ENCODE results near the gene ADAMTSL2.

ADAMTSL2 gene

DNA sequence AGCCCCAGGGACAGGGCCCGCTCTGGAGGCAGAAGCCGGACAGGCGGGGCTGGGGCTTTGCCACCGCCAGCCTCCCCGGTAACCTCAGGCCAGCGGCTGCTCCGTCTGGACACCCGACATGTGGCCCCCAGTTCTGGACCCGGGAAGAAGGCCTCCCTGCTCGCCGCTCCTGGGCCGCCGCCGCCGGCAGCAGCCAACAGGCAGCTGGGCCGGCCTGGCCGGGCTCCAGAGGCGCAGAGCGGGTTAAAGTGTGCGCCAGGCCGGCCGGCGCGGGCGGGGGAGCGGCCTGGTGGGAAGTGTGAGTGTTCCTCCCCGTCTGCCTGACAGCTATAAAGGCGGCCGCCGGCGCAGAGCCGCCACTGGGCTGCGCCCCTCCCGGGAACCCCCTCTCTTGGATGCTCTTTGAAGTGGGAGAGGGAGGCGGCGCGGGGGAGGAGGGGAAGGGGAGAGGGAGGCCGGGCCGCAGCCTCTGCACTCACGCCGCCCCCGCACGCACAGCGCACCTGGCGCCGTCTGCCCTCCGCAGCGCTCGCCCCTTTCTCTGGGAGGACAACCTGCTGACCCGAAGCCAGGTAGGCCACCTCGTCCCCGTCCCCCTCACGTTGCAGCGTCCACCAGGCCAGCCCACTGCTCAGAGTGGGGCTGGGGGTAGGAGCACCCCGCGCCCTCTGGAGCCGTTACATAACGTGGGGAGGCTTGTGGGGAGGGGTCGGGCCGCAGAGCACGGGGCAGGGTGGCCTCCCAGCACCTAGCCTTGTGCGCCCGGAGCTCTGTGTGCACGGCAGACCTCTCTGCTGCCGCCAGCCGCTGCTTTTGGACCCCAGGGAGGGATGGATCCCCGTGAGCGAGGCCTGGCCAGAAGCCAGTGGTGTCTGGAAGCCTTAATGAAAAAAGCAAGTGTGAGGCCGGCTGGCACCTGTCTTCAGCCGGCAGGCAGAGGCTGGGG lies at the start of gene ADAMTSL2:
Gene ADAMTSL2, plus strand, starts transcription at position 359 of the 946 bp plus-strand sequence. CDS start 2,009 bp downstream, outside the sequence.
- DNase-seq: peak; percentile 87

- no peak for DNase-seq
Measured at GRCh38 chr9:133485531-133486260, 48.8 kb upstream of the ADAMTSL2 start.

DNA sequence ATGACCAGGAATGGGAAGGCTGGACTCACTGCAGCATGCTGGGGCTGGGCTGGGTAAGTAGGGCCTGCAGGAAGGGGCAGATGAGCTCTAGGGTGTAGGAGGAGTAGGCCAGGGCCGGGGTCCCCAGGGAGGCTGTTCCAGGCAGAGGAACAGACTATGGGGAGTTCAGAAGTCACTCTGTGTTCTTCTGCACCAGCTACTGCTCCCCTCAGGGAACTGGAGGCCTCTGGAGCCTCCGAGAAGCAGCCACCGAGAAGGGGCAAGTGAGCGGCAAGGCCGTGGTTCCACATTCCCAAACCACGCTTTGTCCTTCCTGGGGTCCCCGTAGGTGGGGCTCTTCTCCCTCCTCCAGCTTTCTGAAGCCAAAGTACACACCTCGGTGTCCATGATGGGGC lies 47.2 kb upstream of the ADAMTSL2 start:
- no peak for DNase-seq

GRCh38 chr9:133488686-133489252 lies 45.7 kb upstream of the ADAMTSL2 start:
- DNase-seq: no peak

- DNase-seq: no peak
Measured at GRCh38 chr9:133489253-133490190, 45.0 kb upstream of the ADAMTSL2 start.

- DNase-seq: no peak
Measured at GRCh38 chr9:133490201-133490681, 44.3 kb upstream of the ADAMTSL2 start.

- DNase-seq: no peak
Measured at GRCh38 chr9:133490865-133491655, 43.4 kb upstream of the ADAMTSL2 start.

- DNase-seq: no peak
Measured at GRCh38 chr9:133491656-133491925, 42.9 kb upstream of the ADAMTSL2 start.

- no peak for DNase-seq
Measured at GRCh38 chr9:133492061-133493021, 42.2 kb upstream of the ADAMTSL2 start.

GRCh38 chr9:133493428-133493827 lies 41.1 kb upstream of the ADAMTSL2 start:
- no peak for DNase-seq

- DNase-seq: no peak
Measured at GRCh38 chr9:133493845-133494540, 40.5 kb upstream of the ADAMTSL2 start.

GRCh38 chr9:133494636-133495326 lies 39.7 kb upstream of the ADAMTSL2 start:
- no peak for DNase-seq

GRCh38 chr9:133495327-133496293 lies 38.9 kb upstream of the ADAMTSL2 start:
- DNase-seq: no peak

- no peak for DNase-seq
Measured at GRCh38 chr9:133496861-133497842, 37.4 kb upstream of the ADAMTSL2 start.

GRCh38 chr9:133499132-133499891 lies 35.2 kb upstream of the ADAMTSL2 start:
- no peak for DNase-seq

DNA sequence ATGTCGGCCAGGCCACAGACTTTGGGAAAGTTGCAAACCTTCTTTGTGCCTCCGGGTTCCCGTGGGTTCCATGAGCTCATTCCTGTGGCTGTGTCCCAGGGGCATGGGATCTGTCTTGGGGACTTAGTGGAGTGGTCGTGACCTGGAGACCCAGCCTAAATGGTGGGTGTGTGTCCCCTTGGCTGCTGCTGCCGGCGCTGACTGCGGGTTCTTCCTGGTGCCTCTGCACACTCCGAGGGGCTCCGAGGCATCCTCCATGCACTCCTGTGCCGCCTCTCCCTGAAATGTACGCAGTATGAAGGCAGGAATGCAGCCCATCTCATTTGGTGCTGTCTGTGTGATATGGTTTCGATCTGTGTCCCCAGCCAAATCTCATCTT lies 34.6 kb upstream of the ADAMTSL2 start:
- no peak for DNase-seq
